ENCODE measurements around the gene KAZALD1. TPM values are rescaled to one million over a fixed set of nuclear protein-coding genes. Genes with fewer than 3 reads are reported as not detected.

Gene KAZALD1
- total and polyA plus RNA-seq, 10 donors: 11.6 to 67.3 (median 31.0) TPM

- 29 to 41% (median 34%) methylated on average over 19 to 20 of the region's 20 CpGs for WGBS, 5 donors
- intact Hi-C loops (cut with DNase I; ENCODE audit: low total_unique reads): no loop called here
- H3K27ac ChIP-seq: no peak overlapping the region
- peaks cover 12 to 49% (median 23%) of the 10 kb centered on the region in 6 donors for H3K4me1 ChIP-seq
- DNase-seq: no peak
- no peak for TF ChIP-seq CTCF (IDR thresholded peaks at IDR 0.05 in 8 of 11, conservative IDR thresholded peaks at IDR 0.05 in 3 of 11)
- no peak for TF ChIP-seq POLR2A (IDR thresholded peaks at IDR 0.05)
- no peak for TF ChIP-seq POLR2AphosphoS5 (IDR thresholded peaks at IDR 0.05)
- H3K4me3 ChIP-seq: peak overlapping the region in 1 of 8 donors; percentile 35
- no peaks in the 10 kb centered on the region for H3K36me3 ChIP-seq
- no peaks in the 10 kb centered on the region for H3K9me3 ChIP-seq
- H3K27me3 ChIP-seq (replicated peaks in 1 of 7): peaks cover 0 to 38% (median 6%) of the 10 kb centered on the region in 7 donors
These were observed 43.6 kb upstream of the KAZALD1 start for GRCh38 chr10:101018118-101018599.

- TF ChIP-seq POLR2A (IDR thresholded peaks at IDR 0.05): no peak
- peak in 1 of 3 donors; percentile 43 for TF ChIP-seq POLR2AphosphoS5 (IDR thresholded peaks at IDR 0.05)
- TF ChIP-seq CTCF (IDR thresholded peaks at IDR 0.05 in 8 of 11, conservative IDR thresholded peaks at IDR 0.05 in 3 of 11): peak in 10 of 11 experiments; percentile 36 to 84 (median 70)
- Histone ChIP-seq H3K27me3 (replicated peaks in 1 of 7) (peaks cover 0 to 38% (median 6%) of the 10 kb centered on the region in 7 donors), H3K27ac (no peak overlapping the region), H3K36me3 (no peaks in the 10 kb centered on the region), H3K9me3 (no peaks in the 10 kb centered on the region), H3K4me1 (peaks cover 8 to 43% (median 19%) of the 10 kb centered on the region in 6 donors), H3K4me3 (peak overlapping the region in 1 of 8 donors; percentile 35)
- DNase-seq: peak; percentile 86
- intact Hi-C loops (cut with DNase I; ENCODE audit: low total_unique reads): no loop called here
- 18 to 31% (median 22%) methylated on average over 25 to 45 of the region's 45 CpGs for WGBS, 5 donors
These were observed 43.0 kb upstream of the KAZALD1 start for GRCh38 chr10:101018600-101019439.

DNA sequence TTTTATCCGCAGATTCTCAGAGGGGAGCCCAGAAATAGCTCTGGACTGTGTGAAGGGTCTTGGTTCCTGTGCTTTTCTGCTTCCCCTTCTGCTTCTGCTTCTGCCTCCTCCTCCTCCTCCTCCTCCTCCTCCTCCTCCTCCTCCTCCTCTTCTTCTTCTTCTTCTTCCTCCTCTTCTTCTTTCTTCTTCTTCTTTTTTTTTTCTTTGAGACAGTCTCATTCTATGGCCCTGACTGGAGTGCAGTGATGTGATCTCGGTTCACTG, 42.4 kb upstream of the KAZALD1 start:
- TF ChIP-seq CTCF (IDR thresholded peaks at IDR 0.05 in 8 of 11, conservative IDR thresholded peaks at IDR 0.05 in 3 of 11) (no peak), POLR2A (IDR thresholded peaks at IDR 0.05) (no peak), POLR2AphosphoS5 (IDR thresholded peaks at IDR 0.05) (no peak)
- Histone ChIP-seq H3K4me3 (no peak overlapping the region), H3K27ac (no peak overlapping the region), H3K36me3 (no peaks in the 10 kb centered on the region), H3K9me3 (no peaks in the 10 kb centered on the region), H3K27me3 (replicated peaks in 1 of 7) (peaks cover 0 to 38% (median 6%) of the 10 kb centered on the region in 7 donors), H3K4me1 (peaks cover 8 to 37% (median 17%) of the 10 kb centered on the region in 6 donors)
- intact Hi-C loops (cut with DNase I; ENCODE audit: low total_unique reads): no loop called here
- whole genome bisulfite sequencing, 5 donors: 31 to 36% (median 33%) methylated on average over 2 of the region's 2 CpGs
- DNase-seq: no peak

DNA sequence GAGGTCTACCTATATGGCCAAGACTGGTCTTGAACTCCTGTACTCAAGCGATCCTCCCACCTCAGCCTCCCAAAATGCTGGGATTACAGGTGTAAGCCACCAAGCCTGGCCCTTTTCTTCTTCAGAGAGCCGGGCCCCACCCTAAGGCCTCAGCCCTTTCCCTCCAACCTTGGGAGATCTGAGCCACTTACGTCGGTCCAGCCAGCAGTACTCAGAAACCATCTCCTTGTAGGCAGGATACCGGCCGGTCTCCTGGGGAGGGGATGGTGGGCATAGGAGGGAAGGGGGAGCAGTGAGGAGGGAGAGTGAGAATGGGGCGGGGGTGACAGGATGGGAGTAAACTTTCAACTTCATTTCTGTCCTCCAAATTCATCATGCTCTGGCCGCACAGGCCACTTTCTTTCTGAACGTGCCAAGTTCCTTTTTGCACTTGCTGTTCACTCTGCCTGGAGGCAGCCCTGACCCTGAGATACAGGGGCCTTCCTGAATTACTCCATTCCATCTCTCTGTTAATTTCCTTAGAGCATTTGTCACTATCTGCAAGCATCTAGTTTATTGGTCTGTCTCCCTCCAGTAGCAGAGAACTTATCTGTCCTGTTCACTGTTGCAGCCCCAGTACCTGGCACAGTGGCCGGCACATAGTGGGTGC, 41.2 kb upstream of the KAZALD1 start:
- Histone ChIP-seq H3K4me1 (peaks cover 8 to 31% (median 16%) of the 10 kb centered on the region in 6 donors), H3K4me3 (no peak overlapping the region), H3K27ac (no peak overlapping the region), H3K36me3 (no peaks in the 10 kb centered on the region), H3K27me3 (replicated peaks in 1 of 7) (peaks cover 0 to 36% (median 6%) of the 10 kb centered on the region in 7 donors), H3K9me3 (no peaks in the 10 kb centered on the region)
- no peak for TF ChIP-seq CTCF (IDR thresholded peaks at IDR 0.05 in 8 of 11, conservative IDR thresholded peaks at IDR 0.05 in 3 of 11)
- TF ChIP-seq POLR2A (IDR thresholded peaks at IDR 0.05): no peak
- no peak for TF ChIP-seq POLR2AphosphoS5 (IDR thresholded peaks at IDR 0.05)
- WGBS, 5 donors: 63 to 82% (median 70%) methylated on average over 10 of the region's 10 CpGs
- intact Hi-C loops (cut with DNase I; ENCODE audit: low total_unique reads): no loop called here
- DNase-seq: no peak

Data from spleen (tissue), 11 donors.